Globus pallidus (tissue), 1 donor: Measurements from ENCODE around the gene ACSL6.
A peak's percentile ranks its signal among the peaks of the same experiment; 100 is the strongest.

ENCODE experiments used
- DNase-seq: peaks from one replicate; pipeline ENCODE4 v3.0.0-alpha.2; 2015; ENCODE audit warnings: low spot score

The ACSL6 gene

GRCh38 chr5:131999441-132000240 is 11.8 kb downstream of the ACSL6 start:
- no peak for DNase-seq

- no peak for DNase-seq
Measured at GRCh38 chr5:131999041-131999440, 12.4 kb downstream of the ACSL6 start.

GRCh38 chr5:131998431-131999040 is 12.9 kb downstream of the ACSL6 start:
- no peak for DNase-seq

- no peak for DNase-seq
Measured at GRCh38 chr5:131997727-131998117, 13.7 kb downstream of the ACSL6 start.

- DNase-seq: no peak
Measured at GRCh38 chr5:131997026-131997726, 14.3 kb downstream of the ACSL6 start.

- DNase-seq: no peak
Measured at GRCh38 chr5:131996210-131997025, 15.0 kb downstream of the ACSL6 start.

GRCh38 chr5:131994533-131995226 is 16.8 kb downstream of the ACSL6 start:
- DNase-seq: no peak

GRCh38 chr5:131994090-131994489 is 17.4 kb downstream of the ACSL6 start:
- DNase-seq: no peak

GRCh38 chr5:131993676-131994075 is 17.8 kb downstream of the ACSL6 start:
- no peak for DNase-seq

- no peak for DNase-seq
Measured at GRCh38 chr5:131992370-131992769, 19.1 kb downstream of the ACSL6 start.

- DNase-seq: no peak
Measured at GRCh38 chr5:131991593-131992324, 19.7 kb downstream of the ACSL6 start.

GRCh38 chr5:131990716-131991115 is 20.7 kb downstream of the ACSL6 start:
- no peak for DNase-seq

GRCh38 chr5:131988601-131989000 is 22.9 kb downstream of the ACSL6 start:
- DNase-seq: no peak

- no peak for DNase-seq
Measured at GRCh38 chr5:131987251-131987650, 24.2 kb downstream of the ACSL6 start.

GRCh38 chr5:131986161-131986912 is 25.1 kb downstream of the ACSL6 start:
- peak; percentile 79 for DNase-seq

- DNase-seq: peak; percentile 62
Measured at GRCh38 chr5:131984956-131985665, 26.3 kb downstream of the ACSL6 start.

GRCh38 chr5:131983244-131983771 is 28.1 kb downstream of the ACSL6 start:
- no peak for DNase-seq

GRCh38 chr5:131981516-131981915 is 29.9 kb downstream of the ACSL6 start:
- DNase-seq: no peak

GRCh38 chr5:131980696-131981095 is 30.8 kb downstream of the ACSL6 start:
- no peak for DNase-seq
